Activated CD8-positive, alpha-beta memory T cell treated with anti-CD3 and anti-CD28 coated beads, Interleukin-2, amount 10 ng/mL, durations not matched to agents 7 days and 5 days (primary cell): ENCODE data around the gene CD69. TPM values are rescaled to one million over a fixed set of nuclear protein-coding genes. Genes with fewer than 3 reads are reported as not detected.

ENCODE experiments used
- ATAC-seq: fragments of 150-1000 bp; cut with Tn5 transposase; one replicate; pipeline ENCODE4 v1.10.0; 2021; ENCODE audit warnings: moderate library complexity
- CTCF ChIA-PET: fragments of 350-600 bp; sonication (Branson Sonifier 250); formaldehyde crosslinking; loops from one replicate; lab custom pipeline; 2021; ENCODE audit warnings: antibody characterized with exemption; lab: Charles Lee
- DNase-seq: peaks from one replicate; pipeline ENCODE4 v3.0.0-alpha.2; 2020
- H3K27ac Mint-ChIP-seq: one replicate; pipeline ENCODE4 v1.8.0; 2021; ENCODE audit warnings: mild to moderate bottlenecking, mixed read lengths
- H3K27me3 Mint-ChIP-seq: one replicate; pipeline ENCODE4 v1.8.0; 2021; ENCODE audit warnings: mixed read lengths
- H3K36me3 Mint-ChIP-seq: one replicate; pipeline ENCODE4 v1.8.0; 2021; ENCODE audit warnings: mild to moderate bottlenecking, mixed read lengths
- H3K4me1 Mint-ChIP-seq: one replicate; pipeline ENCODE4 v1.8.0; 2021; ENCODE audit warnings: mixed read lengths
- H3K4me3 Mint-ChIP-seq: one replicate; pipeline ENCODE4 v1.8.0; 2021; ENCODE audit warnings: mild to moderate bottlenecking, moderate library complexity, mixed read lengths
- H3K9me3 Mint-ChIP-seq: one replicate; pipeline ENCODE4 v1.8.0; 2022; ENCODE audit warnings: low read depth, mixed read lengths
- total RNA-seq, 2 experiments: library from RNA; stranded (reverse); gene quantifications; one replicate each; pipeline ENCODE4 v1.2.3, GENCODE V29; 2021

Gene CD69
- total RNA-seq, 2 experiments from 2014 or later = 76.0 to 104 TPM

- Mint-ChIP-seq H3K36me3 (peaks cover 35% of the 10 kb centered on the region), H3K27me3 (no peaks in the 10 kb centered on the region), H3K4me1 (peaks cover 55% of the 10 kb centered on the region), H3K4me3 (peak overlapping the region; percentile 78), H3K9me3 (peaks cover 12% of the 10 kb centered on the region), H3K27ac (peak overlapping the region; percentile 95)
- CTCF ChIA-PET = interaction anchor here (1.7 to 10.7 kb wide), 3 partner anchors 26 to 52 kb away, joined by 6 to 503 read pairs (median 78); partner anchors contain the start of gene CD69
- DNase-seq (no peak), ATAC-seq (no peak)
These were observed 33.2 kb upstream of the CD69 start for GRCh38 chr12:9793779-9794395.

DNA sequence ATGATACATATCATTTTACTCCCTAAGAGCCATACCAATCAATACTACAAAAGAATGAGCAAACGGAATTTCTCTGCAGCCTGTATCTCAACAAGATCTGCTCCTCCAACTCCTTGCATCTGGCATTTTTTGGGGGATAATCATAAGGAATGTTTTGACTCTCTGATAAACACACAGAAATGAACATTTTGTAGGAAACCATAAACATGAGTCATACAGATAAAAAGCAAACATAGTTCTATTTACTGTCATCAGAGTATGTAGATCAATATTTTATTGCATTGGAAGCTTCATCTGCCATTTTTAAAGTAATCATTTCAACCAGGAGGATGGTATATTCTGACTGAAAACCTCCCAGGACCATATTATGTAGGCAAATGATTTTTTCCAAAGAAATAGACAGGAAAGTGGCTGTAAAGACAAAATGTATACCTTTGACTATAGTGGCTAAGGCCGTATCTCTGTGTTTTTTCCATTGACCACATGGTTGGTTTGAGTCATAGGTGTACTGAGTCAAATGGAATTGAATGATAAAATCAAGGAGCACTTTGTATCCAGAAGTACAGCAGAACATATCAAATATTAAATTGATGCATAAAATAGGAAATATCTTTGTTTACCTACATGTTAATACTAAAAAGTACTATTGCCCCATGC lies 32.4 kb upstream of the CD69 start:
- peaks cover 12% of the 10 kb centered on the region for H3K9me3 Mint-ChIP-seq
- H3K36me3 Mint-ChIP-seq = peaks cover 35% of the 10 kb centered on the region
- CTCF ChIA-PET = interaction anchor here (1.2 to 1.7 kb wide), 4 partner anchors 22 to 44 kb away, joined by 3 to 6 read pairs (median 4); no protein-coding TSS in a partner anchor
- peak overlapping the region; percentile 95 for H3K27ac Mint-ChIP-seq
- no peak overlapping the region for H3K4me3 Mint-ChIP-seq
- DNase-seq (no peak), ATAC-seq (peak; percentile 14)
- peaks cover 54% of the 10 kb centered on the region for H3K4me1 Mint-ChIP-seq
- H3K27me3 Mint-ChIP-seq = no peaks in the 10 kb centered on the region

DNA sequence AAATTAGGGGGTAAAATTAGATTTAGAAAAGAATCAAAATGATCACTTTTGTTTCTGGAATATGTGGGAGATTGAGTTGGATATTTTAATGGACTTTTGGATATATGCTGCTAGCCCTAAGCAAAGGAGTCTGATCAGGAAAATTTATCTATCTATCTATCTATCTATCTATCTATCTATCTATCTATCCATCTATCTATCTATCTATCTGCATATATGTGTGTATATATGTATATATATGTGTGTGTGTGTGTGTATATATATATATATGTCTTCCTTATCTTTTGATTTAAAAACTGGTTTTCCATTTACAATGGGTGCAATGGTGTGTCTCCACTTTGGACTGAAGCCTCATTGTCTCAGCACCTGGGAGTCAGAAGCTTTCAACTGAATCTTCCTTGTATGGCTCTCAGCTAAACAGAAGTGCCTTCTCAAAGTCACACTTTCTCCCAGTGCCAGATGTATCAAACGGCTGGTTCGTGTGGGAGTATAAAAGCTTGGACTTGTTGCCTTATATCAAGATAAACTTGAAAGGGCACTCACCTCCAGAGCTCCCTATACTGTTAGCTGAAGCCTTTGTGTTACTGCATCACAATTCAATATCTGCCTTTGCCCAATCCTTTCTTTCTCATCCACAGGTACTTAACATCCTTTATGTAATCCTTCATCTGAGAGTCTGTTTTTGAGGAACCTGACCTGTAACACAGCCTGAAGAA lies 31.6 kb upstream of the CD69 start:
- Mint-ChIP-seq H3K27ac (no peak overlapping the region), H3K4me1 (peaks cover 54% of the 10 kb centered on the region), H3K27me3 (no peaks in the 10 kb centered on the region), H3K9me3 (peaks cover 12% of the 10 kb centered on the region), H3K36me3 (peaks cover 35% of the 10 kb centered on the region), H3K4me3 (no peak overlapping the region)
- DNase-seq (no peak), ATAC-seq (no peak)
- CTCF ChIA-PET = interaction anchor here (1.2 to 1.7 kb wide), 4 partner anchors 21 to 43 kb away, joined by 3 to 6 read pairs (median 4); no protein-coding TSS in a partner anchor

GRCh38 chr12:9786726-9787717 lies 26.3 kb upstream of the CD69 start:
- peaks cover 9% of the 10 kb centered on the region for H3K9me3 Mint-ChIP-seq
- H3K36me3 Mint-ChIP-seq = peaks cover 23% of the 10 kb centered on the region
- ATAC-seq (no peak), DNase-seq (no peak)
- H3K4me3 Mint-ChIP-seq = no peak overlapping the region
- CTCF ChIA-PET = no interaction called here
- H3K4me1 Mint-ChIP-seq = peaks cover 15% of the 10 kb centered on the region
- no peaks in the 10 kb centered on the region for H3K27me3 Mint-ChIP-seq
- no peak overlapping the region for H3K27ac Mint-ChIP-seq

- Mint-ChIP-seq H3K4me3 (no peak overlapping the region), H3K4me1 (peaks cover 24% of the 10 kb centered on the region), H3K27ac (no peak overlapping the region), H3K36me3 (peaks cover 23% of the 10 kb centered on the region), H3K9me3 (peaks cover 4% of the 10 kb centered on the region), H3K27me3 (no peaks in the 10 kb centered on the region)
- ATAC-seq (no peak), DNase-seq (no peak)
- CTCF ChIA-PET = interaction anchor here (0.7 to 1.0 kb wide), 3 partner anchors 10 to 15 kb away, joined by 3 read pairs; no protein-coding TSS in a partner anchor
These were observed 24.1 kb upstream of the CD69 start for GRCh38 chr12:9784816-9785215.

DNA sequence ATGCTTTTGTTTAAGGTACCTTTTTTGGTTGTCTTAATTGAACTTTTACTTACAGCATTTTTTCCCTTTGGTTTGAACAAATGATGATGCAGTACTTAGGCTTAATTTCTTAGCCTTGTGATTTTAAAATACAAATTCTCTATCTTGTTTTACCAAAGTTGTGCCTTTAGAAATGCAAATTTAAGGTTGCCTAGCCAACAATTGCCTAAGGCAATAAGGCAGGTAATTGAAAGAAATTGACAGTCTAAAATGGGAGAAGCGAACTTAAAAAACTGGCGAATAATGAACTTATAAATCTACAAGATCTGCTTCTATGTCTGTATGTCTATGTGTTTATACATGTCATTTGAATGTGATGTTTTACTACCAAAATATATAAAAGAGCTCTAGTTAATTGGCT lies 23.6 kb upstream of the CD69 start:
- Mint-ChIP-seq H3K4me3 (no peak overlapping the region), H3K27me3 (no peaks in the 10 kb centered on the region), H3K9me3 (peaks cover 3% of the 10 kb centered on the region), H3K36me3 (peaks cover 24% of the 10 kb centered on the region), H3K27ac (no peak overlapping the region), H3K4me1 (peaks cover 29% of the 10 kb centered on the region)
- CTCF ChIA-PET = interaction anchor here (1.0 kb wide), 2 partner anchors 9 to 15 kb away, joined by 3 read pairs; no protein-coding TSS in a partner anchor
- ATAC-seq = no peak
- no peak for DNase-seq

GRCh38 chr12:9782547-9783382 lies 22.1 kb upstream of the CD69 start:
- DNase-seq = no peak
- CTCF ChIA-PET = no interaction called here
- H3K4me1 Mint-ChIP-seq = peaks cover 41% of the 10 kb centered on the region
- H3K27ac Mint-ChIP-seq = no peak overlapping the region
- H3K27me3 Mint-ChIP-seq = no peaks in the 10 kb centered on the region
- peaks cover 30% of the 10 kb centered on the region for H3K36me3 Mint-ChIP-seq
- no peak for ATAC-seq
- peaks cover 7% of the 10 kb centered on the region for H3K9me3 Mint-ChIP-seq
- no peak overlapping the region for H3K4me3 Mint-ChIP-seq

DNA sequence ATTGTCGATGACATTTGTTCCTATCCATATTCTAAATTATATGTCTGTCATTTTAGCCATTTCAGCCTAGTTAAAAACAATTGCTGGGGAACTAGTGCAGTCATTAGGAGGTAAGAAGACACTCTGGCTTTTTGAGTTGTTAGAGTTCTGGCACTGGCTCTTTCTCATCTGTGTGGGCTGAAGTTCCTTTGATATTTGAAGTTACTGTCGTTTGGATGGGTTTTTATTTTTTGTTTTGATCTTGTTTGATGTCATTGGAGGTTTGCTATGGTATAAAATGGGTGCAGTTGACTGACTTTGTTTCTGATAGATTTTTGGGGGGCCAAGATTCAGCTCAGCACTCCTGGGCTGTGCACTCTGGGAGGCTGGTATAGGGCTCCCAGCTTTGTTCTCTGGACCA lies 20.7 kb upstream of the CD69 start:
- peaks cover 7% of the 10 kb centered on the region for H3K9me3 Mint-ChIP-seq
- H3K27ac Mint-ChIP-seq = no peak overlapping the region
- H3K4me3 Mint-ChIP-seq = no peak overlapping the region
- H3K4me1 Mint-ChIP-seq = peaks cover 40% of the 10 kb centered on the region
- CTCF ChIA-PET = interaction anchor here (0.7 to 1.6 kb wide), 4 partner anchors 10 to 38 kb away, joined by 3 to 5 read pairs (median 4); no protein-coding TSS in a partner anchor
- peaks cover 31% of the 10 kb centered on the region for H3K36me3 Mint-ChIP-seq
- H3K27me3 Mint-ChIP-seq = no peaks in the 10 kb centered on the region
- ATAC-seq (no peak), DNase-seq (no peak)

DNA sequence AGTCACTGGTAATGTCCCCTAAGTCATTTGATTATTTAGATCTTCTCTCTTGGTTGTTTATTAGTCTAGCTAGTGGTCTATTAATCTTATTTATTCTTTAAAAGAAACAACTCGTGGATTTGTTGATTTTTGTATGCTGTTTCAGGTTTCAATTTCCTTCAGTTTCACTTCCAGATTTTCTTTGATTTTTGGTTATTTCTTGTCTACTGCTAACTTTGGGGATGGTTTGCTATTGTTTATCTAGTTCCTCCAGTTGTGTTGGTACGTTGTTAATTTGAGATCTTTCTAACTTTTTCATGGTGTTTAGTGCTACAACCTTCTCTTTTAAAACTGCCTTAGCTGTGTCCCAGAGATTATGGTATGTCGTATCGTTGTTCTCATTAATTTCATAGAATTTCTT lies 18.5 kb upstream of the CD69 start:
- CTCF ChIA-PET = no interaction called here
- Mint-ChIP-seq H3K4me1 (peaks cover 54% of the 10 kb centered on the region), H3K36me3 (peaks cover 32% of the 10 kb centered on the region), H3K27ac (no peak overlapping the region), H3K4me3 (no peak overlapping the region), H3K9me3 (peaks cover 7% of the 10 kb centered on the region), H3K27me3 (no peaks in the 10 kb centered on the region)
- no peak for ATAC-seq
- DNase-seq = no peak

- Mint-ChIP-seq H3K4me3 (no peak overlapping the region), H3K4me1 (peaks cover 74% of the 10 kb centered on the region), H3K27ac (no peak overlapping the region), H3K27me3 (no peaks in the 10 kb centered on the region), H3K9me3 (peaks cover 7% of the 10 kb centered on the region), H3K36me3 (peaks cover 35% of the 10 kb centered on the region)
- no peak for ATAC-seq
- DNase-seq = no peak
- CTCF ChIA-PET = interaction anchor here (1.3 to 1.6 kb wide), 2 partner anchors 21 to 26 kb away, joined by 4 to 6 read pairs; no protein-coding TSS in a partner anchor
These were observed 16.1 kb upstream of the CD69 start for GRCh38 chr12:9776781-9777180.

- Mint-ChIP-seq H3K4me1 (peaks cover 73% of the 10 kb centered on the region), H3K36me3 (peaks cover 21% of the 10 kb centered on the region), H3K9me3 (peaks cover 7% of the 10 kb centered on the region), H3K4me3 (peak overlapping the region; percentile 48), H3K27ac (peak overlapping the region; percentile 69), H3K27me3 (no peaks in the 10 kb centered on the region)
- CTCF ChIA-PET = interaction anchor here (0.7 to 1.9 kb wide), 3 partner anchors 11 to 153 kb away, joined by 3 to 6 read pairs (median 3); no protein-coding TSS in a partner anchor
- DNase-seq (no peak), ATAC-seq (peak; percentile 44)
These were observed 12.6 kb upstream of the CD69 start for GRCh38 chr12:9773216-9773877.
